Renal pelvis (tissue), 3 donors: ENCODE results near the gene ZNF491. TPM values are rescaled to one million over a fixed set of nuclear protein-coding genes. Genes with fewer than 3 reads are reported as not detected.

Experiments used
- polyA plus RNA-seq, 3 donors: library from polyadenylated mRNA; unstranded; fragments of 120-200 nt; gene quantifications; one replicate each; pipeline ENCODE4 v1.2.1, GENCODE V29; 2013; ENCODE audit not compliant: insufficient read length in 3 of 3

ZNF491 gene
- polyA plus RNA-seq, 3 donors: 2.9 to 5.6 (median 5.1) TPM

Other genes starting within 250 kb of the ZNF491 start
- gene ELOF1, start 239.3 kb upstream of the ZNF491 start, polyA plus RNA-seq: 10 to 100 TPM; 54.3 to 58.0 (median 57.1) TPM
- gene ACP5, start 220.9 kb upstream of the ZNF491 start, polyA plus RNA-seq: 10 to 100 TPM; 12.8 to 14.9 (median 13.4) TPM
- 10 to 100 TPM; 39.3 to 43.3 (median 40.8) TPM for gene ZNF627, start 201.0 kb upstream of the ZNF491 start, polyA plus RNA-seq
- 10 to 100 TPM; 10.9 to 11.8 (median 11.0) TPM for gene ZNF823, start 59.6 kb upstream of the ZNF491 start, polyA plus RNA-seq
- 10 to 100 TPM; 14.2 to 16.9 (median 14.8) TPM for gene ZNF441, start 31.5 kb upstream of the ZNF491 start, polyA plus RNA-seq
- gene ZNF440, start 15.8 kb downstream of the ZNF491 start, polyA plus RNA-seq: 10 to 100 TPM; 11.6 to 25.8 (median 20.8) TPM
- 10 to 100 TPM; 16.9 to 29.9 (median 25.6) TPM for gene ZNF439, start 50.2 kb downstream of the ZNF491 start, polyA plus RNA-seq
- gene ZNF69, start 89.3 kb downstream of the ZNF491 start, polyA plus RNA-seq: 10 to 100 TPM; 14.0 to 29.8 (median 24.9) TPM
- 10 to 100 TPM; 13.1 to 26.0 (median 21.1) TPM for gene ZNF700, start 126.6 kb downstream of the ZNF491 start, polyA plus RNA-seq
- 10 to 100 TPM in 2 of 3 donors, 1 to 10 TPM in 1; 6.4 to 11.2 (median 10.8) TPM for gene ZNF763, start 166.5 kb downstream of the ZNF491 start, polyA plus RNA-seq
- gene ZNF433, start 237.2 kb downstream of the ZNF491 start, polyA plus RNA-seq: 10 to 100 TPM; 14.2 to 24.8 (median 17.7) TPM